Colonic mucosa (tissue), 4 donors: ENCODE measurements around the gene THADA. TPM values are rescaled to one million over a fixed set of nuclear protein-coding genes. Genes with fewer than 3 reads are reported as not detected.

ENCODE experiments used
- DNase-seq: peaks from one replicate; pipeline ENCODE4 v3.0.0-alpha.2; 2020
- H3K27ac ChIP-seq: fragments of 200-600 bp; one replicate; pipeline ENCODE4 v1.8.0; 2021
- H3K27me3 ChIP-seq: fragments of 200-600 bp; one replicate; pipeline ENCODE4 v1.8.0; 2021
- H3K36me3 ChIP-seq: fragments of 200-600 bp; one replicate; pipeline ENCODE4 v1.8.0; 2021
- H3K4me1 ChIP-seq: fragments of 200-600 bp; one replicate; pipeline ENCODE4 v1.8.0; 2021; ENCODE audit warnings: mild to moderate bottlenecking
- H3K4me3 ChIP-seq: fragments of 200-600 bp; one replicate; pipeline ENCODE4 v1.8.0; 2021
- H3K9ac ChIP-seq, 2 donors: one replicate each; pipeline ENCODE4 v1.7.0; 2013; ENCODE audit warnings: control low read depth in 2 of 2, low read depth in 2 of 2, low read length in 2 of 2
- H3K9me3 ChIP-seq: fragments of 200-600 bp; one replicate; pipeline ENCODE4 v1.8.0; 2021
- CTCF ChIP-seq: fragments of 200-600 bp; IDR thresholded peaks from one replicate; pipeline ENCODE4 v1.8.0; 2022; ENCODE audit warnings: antibody characterized with exemption, mild to moderate bottlenecking
- intact Hi-C: fragments of 100-400 bp; cut with DNase I; formaldehyde crosslinking; loops from one replicate; pipeline ENCODE4 v1.14.1; 2022
- total RNA-seq, 2 donors: library from RNA; stranded (reverse); fragmentation: NEBNext Ultra II Directional in 1 of 2; extraction: Animal tissue kit (Norgen Biotek cat#: 25700) in 1 of 2; gene quantifications; one replicate each; pipeline ENCODE4 v1.2.1, GENCODE V29; 2021
- donor health status: healthy.
- donor health status: DM: no; HTN: no; CAD: no.
- donor health status: DM: no; HTN: no; CAD: no.

Gene THADA
- total RNA-seq, 2 donors from 2014 or later: 14.6 to 31.4 TPM

- no peaks in the 10 kb centered on the region for H3K4me1 ChIP-seq
- no peak for DNase-seq
- H3K9ac ChIP-seq: no peak overlapping the region
- no peaks in the 10 kb centered on the region for H3K36me3 ChIP-seq
- H3K27ac ChIP-seq: no peak overlapping the region
- H3K27me3 ChIP-seq: no peaks in the 10 kb centered on the region
- TF ChIP-seq CTCF: no peak
- H3K4me3 ChIP-seq: no peak overlapping the region
- H3K9me3 ChIP-seq: no peaks in the 10 kb centered on the region
- intact Hi-C loops: no loop called here
Measured at GRCh38 chr2:43493954-43494353, 101.9 kb downstream of the THADA start.

DNA sequence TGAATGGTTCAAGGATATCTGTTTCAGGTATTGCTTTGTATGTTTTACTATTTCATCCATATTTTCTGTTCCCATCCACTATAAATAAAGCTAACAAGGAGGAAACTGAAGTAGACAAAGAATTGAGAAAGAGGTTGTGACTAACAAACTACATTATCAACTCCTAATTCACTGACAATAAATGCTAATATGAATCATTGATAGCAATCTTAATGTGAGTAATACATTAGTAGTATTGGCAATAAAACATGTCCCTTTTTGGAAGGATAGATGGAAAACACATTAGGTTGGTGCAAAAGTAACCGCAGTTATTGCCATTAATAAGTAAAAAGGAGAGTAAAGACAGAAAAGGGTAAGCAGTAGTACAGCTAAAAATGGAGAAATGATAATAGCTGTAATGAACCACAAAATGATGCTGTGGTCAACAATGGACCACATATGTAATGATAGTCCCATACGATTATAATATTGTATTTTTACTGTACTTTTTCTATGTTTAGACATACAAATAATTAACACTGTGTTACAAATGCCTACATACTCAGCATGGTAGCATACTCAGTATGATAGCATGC is 104.7 kb downstream of the THADA start:
- H3K36me3 ChIP-seq: no peaks in the 10 kb centered on the region
- intact Hi-C loops: no loop called here
- no peaks in the 10 kb centered on the region for H3K9me3 ChIP-seq
- no peak overlapping the region for H3K4me3 ChIP-seq
- no peaks in the 10 kb centered on the region for H3K4me1 ChIP-seq
- TF ChIP-seq CTCF: no peak
- no peaks in the 10 kb centered on the region for H3K27me3 ChIP-seq
- no peak for DNase-seq
- H3K9ac ChIP-seq: no peak overlapping the region
- H3K27ac ChIP-seq: no peak overlapping the region

DNA sequence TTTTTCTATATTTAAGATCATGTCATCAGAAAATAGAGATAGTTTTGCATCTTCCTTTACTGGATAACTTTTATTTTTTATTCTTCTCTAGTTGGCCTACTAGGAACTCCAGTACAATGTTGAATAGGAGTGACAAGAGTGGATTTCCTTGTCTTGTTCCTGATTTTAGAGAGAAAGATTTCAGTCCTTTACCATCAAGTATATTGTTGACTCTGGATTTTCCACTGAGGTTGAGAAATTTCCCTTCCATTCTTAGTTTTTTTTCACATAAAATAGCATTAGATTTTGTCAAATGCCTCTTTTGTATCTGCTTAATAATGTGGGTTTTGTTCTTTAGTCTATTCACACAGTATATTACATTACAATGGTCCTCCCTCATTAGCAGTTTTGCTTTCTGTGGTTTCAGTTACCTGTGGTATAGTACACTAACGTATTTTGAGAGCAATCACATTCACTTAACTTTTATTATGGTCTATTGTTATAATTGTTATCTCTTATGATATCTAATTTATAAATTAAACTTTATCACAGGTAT is 105.5 kb downstream of the THADA start:
- H3K9ac ChIP-seq: no peak overlapping the region
- no peak for TF ChIP-seq CTCF
- H3K27me3 ChIP-seq: no peaks in the 10 kb centered on the region
- H3K36me3 ChIP-seq: no peaks in the 10 kb centered on the region
- H3K27ac ChIP-seq: no peak overlapping the region
- no peak for DNase-seq
- H3K4me1 ChIP-seq: no peaks in the 10 kb centered on the region
- no peaks in the 10 kb centered on the region for H3K9me3 ChIP-seq
- intact Hi-C loops: no loop called here
- no peak overlapping the region for H3K4me3 ChIP-seq

DNA sequence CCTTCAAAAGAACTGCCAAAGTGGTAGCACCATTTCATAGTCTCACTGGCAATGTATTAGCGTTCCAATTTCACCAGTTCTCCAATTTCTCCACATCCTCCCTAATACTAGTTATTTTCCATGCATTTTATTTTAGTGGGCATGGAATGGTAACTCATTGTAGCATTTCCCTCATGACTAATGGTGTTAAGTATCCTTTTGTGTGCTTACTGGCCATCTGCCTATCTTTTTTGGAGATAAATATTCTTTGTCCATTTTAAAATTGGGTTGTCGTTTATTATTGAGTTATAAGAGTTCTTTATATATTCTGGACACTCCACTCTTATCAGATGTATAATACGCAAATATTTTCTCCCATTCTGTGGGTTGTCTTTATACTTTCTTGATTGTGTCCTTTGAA is 107.1 kb downstream of the THADA start:
- intact Hi-C loops: loop anchor here (5.0 to 10.0 kb wide), 3 partner anchors 256 to 634 kb away; no protein-coding TSS in a partner anchor
- no peak for TF ChIP-seq CTCF
- H3K4me1 ChIP-seq: no peaks in the 10 kb centered on the region

DNA sequence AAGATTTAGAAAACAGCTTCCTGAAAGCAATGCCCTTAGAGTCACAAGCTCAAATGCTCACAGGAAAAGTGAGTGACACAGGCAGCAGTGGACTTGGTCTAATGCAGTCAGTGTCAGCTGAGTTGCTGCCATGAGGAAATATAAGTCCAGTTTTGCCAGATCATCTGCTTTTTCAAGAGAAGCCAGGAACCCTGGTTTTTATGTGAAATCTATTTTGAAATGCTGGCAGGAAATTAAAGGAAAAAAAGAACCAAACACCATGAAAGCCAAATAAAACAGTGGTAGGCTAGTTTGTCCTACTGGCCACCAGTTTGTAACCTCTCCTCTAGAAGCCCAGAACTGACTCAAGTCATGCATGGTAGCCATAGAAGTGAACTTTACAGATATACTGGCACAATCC is 109.2 kb downstream of the THADA start:
- no peaks in the 10 kb centered on the region for H3K36me3 ChIP-seq
- no peaks in the 10 kb centered on the region for H3K9me3 ChIP-seq
- no peak overlapping the region for H3K27ac ChIP-seq
- no peak for DNase-seq
- H3K4me1 ChIP-seq: no peaks in the 10 kb centered on the region
- intact Hi-C loops: loop anchor here (5.0 to 10.0 kb wide), 3 partner anchors 254 to 632 kb away; no protein-coding TSS in a partner anchor
- no peaks in the 10 kb centered on the region for H3K27me3 ChIP-seq
- no peak overlapping the region for H3K9ac ChIP-seq
- no peak for TF ChIP-seq CTCF
- no peak overlapping the region for H3K4me3 ChIP-seq

More for the DNA sequence above, 107.1 kb downstream of the THADA start:
- Histone ChIP-seq H3K36me3 (no peaks in the 10 kb centered on the region), H3K9ac (no peak overlapping the region), H3K27ac (no peak overlapping the region), H3K4me3 (no peak overlapping the region), H3K27me3 (no peaks in the 10 kb centered on the region), H3K9me3 (no peaks in the 10 kb centered on the region)
- DNase-seq: no peak
